H1 (cell line): ENCODE data around the gene EPB41L4A. TPM values are rescaled to one million over a fixed set of nuclear protein-coding genes. Genes with fewer than 3 reads are reported as not detected.

ENCODE experiments used
- CTCF ChIA-PET: fragments of 300-600 bp; sonication (Branson Sonifier 250); formaldehyde crosslinking; loops from one replicate; lab custom pipeline; 2021; ENCODE audit not compliant: partially characterized antibody; lab: Charles Lee
- POLR2A ChIA-PET: fragments of 300-600 bp; sonication (Branson Sonifier 250); formaldehyde crosslinking; loops from one replicate; lab custom pipeline; 2021; ENCODE audit warnings: inconsistent platforms; ENCODE audit not compliant: partially characterized antibody; lab: Charles Lee
- DNase-seq, 2 experiments: peaks; one replicate each; pipeline versions ENCODE4 v3.0.0 to v3.0.0-alpha.2; 2010 to 2022; ENCODE audit warnings: low spot score in 2 of 2, low read depth in 1 of 2, mixed read lengths in 1 of 2
- FAIRE-seq: peaks from 2 replicates; lab custom pipeline; 2011; peaks lifted over from hg19 to GRCh38; lab: Jason Lieb, UNC
- H2AFZ ChIP-seq: 2 replicates; pipeline ENCODE4 v1.8.1; 2012; ENCODE audit warnings: low read length, inconsistent platforms
- H2AK5ac ChIP-seq: 2 replicates; pipeline ENCODE4 v1.6.1; 2013; ENCODE audit warnings: low read depth, low read length
- H2BK120ac ChIP-seq: replicated peaks from 2 replicates; pipeline ENCODE3; 2013; ENCODE audit warnings: low read depth, low read length, inconsistent platforms
- H2BK12ac ChIP-seq: 2 replicates; pipeline ENCODE4 v1.6.1; 2013; ENCODE audit warnings: low read depth, low read length
- H2BK15ac ChIP-seq: 2 replicates; pipeline ENCODE4 v1.6.1; 2013; ENCODE audit warnings: low read length
- H2BK20ac ChIP-seq: 2 replicates; pipeline ENCODE4 v1.6.1; 2013; ENCODE audit warnings: low read length
- H2BK5ac ChIP-seq: 2 replicates; pipeline ENCODE4 v1.6.1; 2013; ENCODE audit warnings: low read depth, low read length
- H3K14ac ChIP-seq: 2 replicates; pipeline ENCODE4 v1.6.1; 2013; ENCODE audit warnings: inconsistent platforms; ENCODE audit not compliant: insufficient read length
- H3K18ac ChIP-seq: 2 replicates; pipeline ENCODE4 v1.6.1; 2013; ENCODE audit warnings: low read length; ENCODE audit errors: extremely low read depth
- H3K23ac ChIP-seq: 2 replicates; pipeline ENCODE4 v1.6.1; 2013; ENCODE audit warnings: inconsistent platforms; ENCODE audit not compliant: insufficient read length
- H3K23me2 ChIP-seq: 2 replicates; pipeline ENCODE4 v1.6.1; 2013; ENCODE audit warnings: low read depth, low read length
- H3K27ac ChIP-seq: 2 replicates; pipeline ENCODE4 v1.6.1; 2011; ENCODE audit warnings: low read depth, low read length, inconsistent platforms
- H3K27me3 ChIP-seq, 4 experiments: replicated peaks in 1 of 4; 1 replicate in 1 of 4; 2 replicates in 3 of 4; pipeline versions ENCODE4 v1.6.1 to v1.8.1; 2011 to 2013; ENCODE audit warnings: low read length in 3 of 4, mild to moderate bottlenecking in 3 of 4, inconsistent platforms in 2 of 4, mixed read lengths in 2 of 4, moderate library complexity in 1 of 4; ENCODE audit not compliant: control insufficient read depth in 3 of 4, insufficient read depth in 3 of 4; ENCODE audit errors: extremely low read depth in 1 of 4
- H3K36me3 ChIP-seq, 4 experiments: 2 replicates each; pipeline versions ENCODE4 v1.6.1 to v1.8.1; 2011 to 2013; ENCODE audit warnings: mild to moderate bottlenecking in 4 of 4, low read length in 3 of 4, moderate library complexity in 2 of 4, control low read depth in 1 of 4, inconsistent platforms in 1 of 4; ENCODE audit not compliant: insufficient read depth in 4 of 4, control insufficient read depth in 2 of 4
- H3K4ac ChIP-seq: replicated peaks from 2 replicates; pipeline ENCODE3; 2013; ENCODE audit warnings: low read length, low read depth, mixed read lengths, inconsistent platforms; ENCODE audit not compliant: insufficient read length
- H3K4me1 ChIP-seq, 4 experiments: replicated peaks in 1 of 4; 1 replicate in 1 of 4; 2 replicates in 3 of 4; pipeline versions ENCODE4 v1.6.1 to v1.8.1; 2011 to 2013; ENCODE audit warnings: low read length in 3 of 4, inconsistent platforms in 2 of 4, mixed read lengths in 1 of 4; ENCODE audit not compliant: insufficient read depth in 4 of 4, control insufficient read depth in 3 of 4
- H3K4me2 ChIP-seq, 2 experiments: 2 replicates each; pipeline versions ENCODE4 v1.6.1 to v1.8.1; 2011 to 2013; ENCODE audit warnings: low read depth in 2 of 2, low read length in 2 of 2, control low read depth in 1 of 2, inconsistent platforms in 1 of 2, mild to moderate bottlenecking in 1 of 2; ENCODE audit not compliant: insufficient read depth in 1 of 2
- H3K4me3 ChIP-seq, 4 experiments: fragments of 200-600, 300-600 bp in 1 of 4; sonication (generic), shearing (Covaris generic), sonication (Bioruptor Twin) in 1 of 4; 2 replicates each; pipeline versions ENCODE4 v1.5.1 to v1.8.1; 2011 to 2016; ENCODE audit warnings: low read length in 4 of 4, low read depth in 3 of 4, control low read depth in 2 of 4, inconsistent platforms in 2 of 4, mild to moderate bottlenecking in 2 of 4, mixed read lengths in 1 of 4, moderate library complexity in 1 of 4; ENCODE audit not compliant: insufficient read depth in 2 of 4; ENCODE audit errors: extremely low read depth in 1 of 4
- H3K56ac ChIP-seq: replicated peaks from 2 replicates; pipeline ENCODE3; 2013; ENCODE audit warnings: low read depth, mild to moderate bottlenecking, mixed read lengths, low read length, inconsistent platforms; ENCODE audit not compliant: insufficient read length
- H3K79me1 ChIP-seq: 2 replicates; pipeline ENCODE4 v1.6.1; 2013; ENCODE audit warnings: low read depth, low read length, control low read depth
- H3K79me2 ChIP-seq, 2 experiments: 2 replicates each; pipeline versions ENCODE4 v1.6.1 to v1.8.1; 2012 to 2013; ENCODE audit warnings: low read length in 2 of 2, mild to moderate bottlenecking in 2 of 2, inconsistent platforms in 1 of 2; ENCODE audit not compliant: insufficient read depth in 2 of 2, control insufficient read depth in 1 of 2
- H3K9ac ChIP-seq, 4 experiments: replicated peaks in 1 of 4; 1 replicate in 1 of 4; 2 replicates in 3 of 4; pipeline versions ENCODE4 v1.6.1 to v1.8.1; 2011 to 2013; ENCODE audit warnings: low read depth in 3 of 4, low read length in 3 of 4, control low read depth in 2 of 4, mild to moderate bottlenecking in 2 of 4, moderate library complexity in 2 of 4, inconsistent platforms in 1 of 4; ENCODE audit errors: extremely low read depth in 1 of 4
- H3K9me3 ChIP-seq, 2 experiments: 2 replicates each; pipeline versions ENCODE4 v1.6.1 to v1.8.1; 2012 to 2013; ENCODE audit warnings: mild to moderate bottlenecking in 2 of 2, moderate library complexity in 2 of 2, control low read depth in 1 of 2, inconsistent platforms in 1 of 2, low read depth in 1 of 2, low read length in 1 of 2, mixed read lengths in 1 of 2; ENCODE audit not compliant: insufficient read depth in 2 of 2
- H4K20me1 ChIP-seq, 2 experiments: replicated peaks in 1 of 2; 2 replicates each; pipeline versions ENCODE3 to v1.8.1; 2011 to 2013; ENCODE audit warnings: inconsistent platforms in 2 of 2, low read length in 2 of 2, mild to moderate bottlenecking in 1 of 2; ENCODE audit not compliant: insufficient read depth in 2 of 2, control insufficient read depth in 1 of 2
- H4K5ac ChIP-seq: 2 replicates; pipeline ENCODE4 v1.6.1; 2013; ENCODE audit warnings: low read length, low read depth, mixed read lengths, inconsistent platforms; ENCODE audit not compliant: insufficient read length
- H4K8ac ChIP-seq: 2 replicates; pipeline ENCODE4 v1.8.0; 2013; ENCODE audit warnings: mild to moderate bottlenecking, moderate library complexity, low read length, inconsistent platforms; ENCODE audit not compliant: insufficient read depth; ENCODE audit errors: extremely low read depth
- H4K91ac ChIP-seq: replicated peaks from 2 replicates; pipeline ENCODE3; 2013; ENCODE audit warnings: low read length, mixed read lengths, inconsistent platforms; ENCODE audit not compliant: insufficient read length
- EGR1 ChIP-seq: IDR thresholded peaks from 2 replicates; pipeline ENCODE4 v1.6.1; 2011; ENCODE audit warnings: low read depth, low read length, borderline replicate concordance
- MAFK ChIP-seq: IDR thresholded peaks from 2 replicates; pipeline ENCODE4 v1.6.1; 2012; ENCODE audit warnings: low read depth, mild to moderate bottlenecking, improper control_type of control experiment, low read length
- SP2 ChIP-seq: IDR thresholded peaks from 2 replicates; pipeline ENCODE4 v1.6.1; 2012; ENCODE audit warnings: mild to moderate bottlenecking, low read length, inconsistent platforms
- YY1 ChIP-seq: IDR thresholded peaks from 2 replicates; pipeline ENCODE4 v1.6.1; 2011; ENCODE audit warnings: low read depth, mild to moderate bottlenecking, low read length
- WGBS, 2 experiments: shearing (Covaris generic) in 1 of 2; methylation state at CpG; one replicate each; pipeline versions ENCODE4 v1.1.6 to v1.1.7; 2013 to 2015; ENCODE audit warnings: low lambda C conversion rate in 2 of 2, mixed read lengths in 2 of 2, inconsistent platforms in 1 of 2, low coverage in 1 of 2, missing lambda C conversion rate in 1 of 2; ENCODE audit not compliant: insufficient replicate concordance in 2 of 2, insufficient coverage in 1 of 2, insufficient read length in 1 of 2; ENCODE audit errors: extremely low coverage in 1 of 2, missing lambda C conversion rate in 1 of 2; 5-methylcytosine and 5-hydroxymethylcytosine counted together
- polyA plus RNA-seq, 7 experiments: library from polyadenylated mRNA; depleted of rRNA in 3 of 7; stranded (reverse) in 5 of 7; unstranded in 2 of 7; fragments of >200 nt in 5 of 7; fragments of 200-250 nt in 2 of 7; gene quantifications; 1 replicate in 5 of 7; 2 replicates in 1 of 7; 4 replicates in 1 of 7; pipeline versions ENCODE4 v1.2.1 to v1.2.3, GENCODE V29; 2011 to 2013; ENCODE audit warnings: missing spikeins in 2 of 7, mixed read lengths in 2 of 7
- total RNA-seq: library from RNA; stranded (reverse); fragmentation: NEBNext Ultra II Directional; extraction: Animal tissue kit (Norgen Biotek cat#: 25700); gene quantifications from 2 replicates; pipeline ENCODE4 v1.2.1, GENCODE V29; 2021
- TF ChIP-seq, protein P1 (sequence below): IDR thresholded peaks from 2 replicates; pipeline ENCODE4 v1.6.1; 2011; ENCODE audit warnings: low read length, improper control_type of control experiment

EPB41L4A gene
- total and polyA plus RNA-seq, 2 of the 8 experiments (the other 6 are each of a cell fraction or from before 2014, with no cell fraction given) = 1.6 to 4.6 TPM

GRCh38 chr5:112415552-112415951 lies 3.5 kb downstream of the EPB41L4A start:
- H3K9ac ChIP-seq = no peak overlapping the region

More at GRCh38 chr5:112415552-112415951, 3.5 kb downstream of the EPB41L4A start:
- H2BK15ac ChIP-seq = no peak overlapping the region
- DNase-seq (no peak), FAIRE-seq (no peak)
- H3K4me3 ChIP-seq = no peak overlapping the region
- WGBS, 2 experiments = 85% methylated on average over 2 of the region's 2 CpGs; no CpG with 5 or more reads in 1 of the 2 experiments
- no peak overlapping the region for H4K8ac ChIP-seq
- ChIA-PET CTCF (interaction anchor here (0.9 kb wide), 1 partner anchor 27 kb away, joined by 3 read pairs; no protein-coding TSS in a partner anchor), POLR2A (no interaction called here)
- H3K23me2 ChIP-seq = peaks cover 10% of the 10 kb centered on the region
- H2BK5ac ChIP-seq = no peak overlapping the region
- no peak overlapping the region for H2BK12ac ChIP-seq
- H3K27ac ChIP-seq = no peak overlapping the region
- H2BK120ac ChIP-seq = no peak overlapping the region
- no peaks in the 10 kb centered on the region for H3K79me1 ChIP-seq
- H3K23ac ChIP-seq = no peak overlapping the region
- no peaks in the 10 kb centered on the region for H3K79me2 ChIP-seq
- no peak overlapping the region for H3K56ac ChIP-seq
- no peak overlapping the region for H2AK5ac ChIP-seq
- no peak overlapping the region for H4K91ac ChIP-seq
- no peaks in the 10 kb centered on the region for H3K9me3 ChIP-seq
- no peak overlapping the region for H3K4me2 ChIP-seq
- no peak overlapping the region for H3K18ac ChIP-seq
- TF ChIP-seq, protein P1, sequence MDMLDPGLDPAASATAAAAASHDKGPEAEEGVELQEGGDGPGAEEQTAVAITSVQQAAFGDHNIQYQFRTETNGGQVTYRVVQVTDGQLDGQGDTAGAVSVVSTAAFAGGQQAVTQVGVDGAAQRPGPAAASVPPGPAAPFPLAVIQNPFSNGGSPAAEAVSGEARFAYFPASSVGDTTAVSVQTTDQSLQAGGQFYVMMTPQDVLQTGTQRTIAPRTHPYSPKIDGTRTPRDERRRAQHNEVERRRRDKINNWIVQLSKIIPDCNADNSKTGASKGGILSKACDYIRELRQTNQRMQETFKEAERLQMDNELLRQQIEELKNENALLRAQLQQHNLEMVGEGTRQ = no peak
- TF ChIP-seq YY1 = no peak
- TF ChIP-seq SP2 = no peak
- TF ChIP-seq MAFK = no peak
- no peak for TF ChIP-seq EGR1
- no peak overlapping the region for H2AFZ ChIP-seq
- H3K4ac ChIP-seq = no peak overlapping the region
- H4K20me1 ChIP-seq = peaks cover 0 to 2% of the 10 kb centered on the region in 2 experiments
- H3K36me3 ChIP-seq = no peaks in the 10 kb centered on the region
- no peak overlapping the region for H3K14ac ChIP-seq
- no peak overlapping the region for H4K5ac ChIP-seq
- no peak overlapping the region for H2BK20ac ChIP-seq
- H3K27me3 ChIP-seq = peaks cover 5 to 35% (median 18%) of the 10 kb centered on the region in 4 experiments
- peaks cover 2 to 15% (median 5%) of the 10 kb centered on the region in 4 experiments; a peak in 6 of 7 replicates for H3K4me1 ChIP-seq
